IMR-90 (cell line): ENCODE data around the gene WHRN. TPM values are rescaled to one million over a fixed set of nuclear protein-coding genes. Genes with fewer than 3 reads are reported as not detected.

Experiments used
- ATAC-seq: fragments of 200-7000 bp; cut with Tn5 transposase; 2 replicates; pipeline ENCODE4 v1.9.1; 2020; ENCODE audit warnings: low read depth, mild to moderate bottlenecking, moderate library complexity
- BruUV-seq: library from RNA; stranded (reverse); fragments of 400-500 nt; replicated peaks from 2 replicates; lab custom pipeline; 2021; lab: Mats Ljungman, UMichigan
- CTCF ChIA-PET: fragments of 300-600 bp; formaldehyde crosslinking; extraction: SDS; loops from one replicate; lab custom pipeline; 2021; ENCODE audit warnings: antibody characterized with exemption; lab: Yijun Ruan, JAX
- POLR2A ChIA-PET: fragments of 300-600 bp; sonication (Branson Sonifier 250); formaldehyde crosslinking; loops from one replicate; lab custom pipeline; 2022; ENCODE audit warnings: antibody characterized with exemption; ENCODE audit not compliant: unreplicated experiment; lab: Charles Lee
- DNase-seq: peaks from one replicate; pipeline ENCODE4 v3.0.0; 2013
- H2AFZ ChIP-seq: replicated peaks from 2 replicates; pipeline ENCODE3; 2013; ENCODE audit warnings: low read length, mild to moderate bottlenecking; ENCODE audit not compliant: poor library complexity
- H2AK5ac ChIP-seq: 2 replicates; pipeline ENCODE4 v1.6.1; 2013; ENCODE audit warnings: low read depth, low read length, inconsistent platforms
- H2AK9ac ChIP-seq: replicated peaks from 2 replicates; pipeline ENCODE3; 2013; ENCODE audit warnings: mild to moderate bottlenecking, low read depth, low read length, moderate library complexity; ENCODE audit not compliant: poor library complexity
- H2BK120ac ChIP-seq: 2 replicates; pipeline ENCODE4 v1.6.1; 2013; ENCODE audit warnings: low read depth, low read length, inconsistent platforms
- H2BK15ac ChIP-seq: 3 replicates; pipeline ENCODE4 v1.6.1; 2013; ENCODE audit warnings: low read depth, low read length, inconsistent platforms
- H2BK20ac ChIP-seq: 2 replicates; pipeline ENCODE4 v1.6.1; 2013; ENCODE audit warnings: low read depth, mild to moderate bottlenecking, inconsistent platforms, low read length, moderate library complexity
- H2BK5ac ChIP-seq: 2 replicates; pipeline ENCODE4 v1.6.1; 2013; ENCODE audit warnings: mild to moderate bottlenecking, low read depth, low read length, inconsistent platforms; ENCODE audit not compliant: poor library complexity, severe bottlenecking
- H3K14ac ChIP-seq: replicated peaks from 2 replicates; pipeline ENCODE4 v1.6.1; 2013; ENCODE audit warnings: low read depth, low read length, inconsistent platforms
- H3K18ac ChIP-seq: 2 replicates; pipeline ENCODE4 v1.6.1; 2013; ENCODE audit warnings: low read depth, low read length, control low read depth
- H3K23ac ChIP-seq: 2 replicates; pipeline ENCODE4 v1.6.1; 2013; ENCODE audit warnings: low read depth, low read length, inconsistent platforms
- H3K27ac ChIP-seq: 2 replicates; pipeline ENCODE4 v1.5.1; 2013; ENCODE audit warnings: mild to moderate bottlenecking, control low read depth, low read length; ENCODE audit not compliant: insufficient read depth
- H3K27me3 ChIP-seq: 2 replicates; pipeline ENCODE4 v1.6.1; 2013; ENCODE audit warnings: low read length; ENCODE audit not compliant: control insufficient read depth, insufficient read depth
- H3K36me3 ChIP-seq: 2 replicates; pipeline ENCODE4 v1.6.1; 2013; ENCODE audit warnings: low read length, mixed read lengths; ENCODE audit not compliant: control insufficient read depth, insufficient read depth
- H3K4ac ChIP-seq: 2 replicates; pipeline ENCODE4 v1.6.1; 2013; ENCODE audit warnings: low read depth, low read length, inconsistent platforms
- H3K4me1 ChIP-seq: 2 replicates; pipeline ENCODE4 v1.6.1; 2013; ENCODE audit warnings: low read length, mixed read lengths; ENCODE audit not compliant: control insufficient read depth, insufficient read depth
- H3K4me2 ChIP-seq: 2 replicates; pipeline ENCODE4 v1.6.1; 2013; ENCODE audit warnings: low read depth, mild to moderate bottlenecking, control low read depth, low read length, moderate library complexity
- H3K4me3 ChIP-seq: 2 replicates; pipeline ENCODE4 v1.5.1; 2013; ENCODE audit warnings: low read depth, mild to moderate bottlenecking, control low read depth, low read length, moderate library complexity; ENCODE audit not compliant: insufficient read depth
- H3K56ac ChIP-seq: 2 replicates; pipeline ENCODE4 v1.6.1; 2013; ENCODE audit warnings: low read length, inconsistent platforms; ENCODE audit not compliant: insufficient read depth; ENCODE audit errors: extremely low read depth
- H3K79me1 ChIP-seq, 2 experiments: 2 replicates each; pipeline ENCODE4 v1.6.1; 2013; ENCODE audit warnings: low read length in 2 of 2, inconsistent platforms in 1 of 2, low read depth in 1 of 2
- H3K9ac ChIP-seq: 2 replicates; pipeline ENCODE4 v1.6.1; 2013; ENCODE audit warnings: low read depth, low read length, control low read depth
- H3K9me1 ChIP-seq: 2 replicates; pipeline ENCODE4 v1.6.1; 2013; ENCODE audit warnings: low read length, inconsistent platforms; ENCODE audit not compliant: insufficient read depth
- H3K9me3 ChIP-seq: 2 replicates; pipeline ENCODE4 v1.6.1; 2013; ENCODE audit warnings: low read length; ENCODE audit not compliant: control insufficient read depth, insufficient read depth
- H4K20me1 ChIP-seq: 2 replicates; pipeline ENCODE4 v1.6.1; 2013; ENCODE audit warnings: low read length, inconsistent platforms; ENCODE audit not compliant: insufficient read depth
- H4K5ac ChIP-seq: 2 replicates; pipeline ENCODE4 v1.6.1; 2013; ENCODE audit warnings: mild to moderate bottlenecking, low read depth, low read length, control low read depth
- H4K8ac ChIP-seq, 2 experiments: 2 replicates each; pipeline ENCODE4 v1.6.1; 2013; ENCODE audit warnings: low read depth in 2 of 2, low read length in 2 of 2, control low read depth in 1 of 2, inconsistent platforms in 1 of 2
- H4K91ac ChIP-seq: 2 replicates; pipeline ENCODE4 v1.6.1; 2013; ENCODE audit warnings: low read depth, low read length, inconsistent platforms; ENCODE audit not compliant: insufficient read depth
- BHLHE40 ChIP-seq: fragments of 150-350 bp; IDR thresholded peaks from 2 replicates; pipeline ENCODE4 v1.6.1; 2016; ENCODE audit warnings: mild to moderate bottlenecking, low read depth, low read length
- CEBPB ChIP-seq: IDR thresholded peaks from 2 replicates; pipeline ENCODE4 v1.6.1; 2012; ENCODE audit warnings: low read depth, low read length, improper control_type of control experiment
- CHD1 ChIP-seq: IDR thresholded peaks from 2 replicates; pipeline ENCODE4 v1.6.1; 2012; ENCODE audit warnings: low read depth, low read length, improper control_type of control experiment
- MAZ ChIP-seq: IDR thresholded peaks from 2 replicates; pipeline ENCODE4 v1.6.1; 2012; ENCODE audit warnings: low read depth, mild to moderate bottlenecking, low read length, improper control_type of control experiment, moderate library complexity, borderline replicate concordance
- MXI1 ChIP-seq: IDR thresholded peaks from 2 replicates; pipeline ENCODE4 v1.6.1; 2012; ENCODE audit warnings: low read depth, mild to moderate bottlenecking, low read length, moderate library complexity, borderline replicate concordance
- POLR2A ChIP-seq: IDR thresholded peaks from 2 replicates; pipeline ENCODE4 v1.6.1; 2012; ENCODE audit warnings: mild to moderate bottlenecking, low read depth, low read length
- RCOR1 ChIP-seq: IDR thresholded peaks from 2 replicates; pipeline ENCODE4 v1.6.1; 2012; ENCODE audit warnings: mild to moderate bottlenecking, low read length, improper control_type of control experiment; ENCODE audit not compliant: insufficient replicate concordance
- RFX5 ChIP-seq: IDR thresholded peaks from 2 replicates; pipeline ENCODE4 v1.8.0; 2012; ENCODE audit warnings: low read depth, mild to moderate bottlenecking, low read length, moderate library complexity
- SMC3 ChIP-seq: fragments of 150-350 bp; IDR thresholded peaks from 2 replicates; pipeline ENCODE4 v1.6.1; 2016; ENCODE audit warnings: low read depth, mild to moderate bottlenecking, antibody characterized with exemption, low read length, moderate library complexity
- WGBS, 2 experiments: methylation state at CpG; one replicate each; pipeline versions ENCODE4 v1.1.5 to v1.1.7; 2013; ENCODE audit warnings: missing lambda C conversion rate in 2 of 2; ENCODE audit not compliant: insufficient read length in 1 of 2; ENCODE audit errors: extremely low coverage in 2 of 2; 5-methylcytosine and 5-hydroxymethylcytosine counted together
- dilution Hi-C: fragments of 300-500 bp; cut with HindIII; formaldehyde crosslinking; loops from one replicate; pipeline ENCODE4 v1.14.3; 2018; ENCODE audit warnings: low sequenced_read_pairs; ENCODE audit not compliant: unreplicated experiment
- in situ Hi-C: fragments of 300-500 bp; cut with MboI; formaldehyde crosslinking; loops from 3 replicates; pipeline ENCODE4 v1.14.3; 2019; ENCODE audit warnings: low sequenced_read_pairs, inconsistent platforms, mixed read lengths
- intact Hi-C: fragments of 100-400 bp; cut with micrococcal nuclease; formaldehyde crosslinking; loops from 2 replicates; pipeline ENCODE4 v1.10.0; 2022
- polyA plus RNA-seq, 3 experiments: library from polyadenylated mRNA; depleted of rRNA; stranded (reverse); fragments of >200 nt; gene quantifications; 2 replicates each; pipeline ENCODE4 v1.2.3, GENCODE V29; 2012; ENCODE audit warnings: low replicate concordance in 1 of 3
- total RNA-seq: library from RNA; depleted of rRNA; stranded (reverse); fragments of >200 nt; gene quantifications from 2 replicates; pipeline ENCODE4 v1.2.3, GENCODE V29; 2012
- TF ChIP-seq, protein P1 (sequence below): fragments of 150-350 bp; IDR thresholded peaks from 2 replicates; pipeline ENCODE4 v1.6.1; 2016; ENCODE audit warnings: low read depth, mild to moderate bottlenecking, low read length, moderate library complexity, borderline replicate concordance
- TF ChIP-seq, protein P2 (sequence below): conservative IDR thresholded peaks from 2 replicates; pipeline ENCODE4 v1.5.1; 2012; ENCODE audit warnings: mild to moderate bottlenecking, low read depth, low read length, improper control_type of control experiment

The WHRN gene
- total and polyA plus RNA-seq, 2 of the 4 experiments (the other 2 are of a cell fraction) = 0.18 to 2.6 TPM

DNA sequence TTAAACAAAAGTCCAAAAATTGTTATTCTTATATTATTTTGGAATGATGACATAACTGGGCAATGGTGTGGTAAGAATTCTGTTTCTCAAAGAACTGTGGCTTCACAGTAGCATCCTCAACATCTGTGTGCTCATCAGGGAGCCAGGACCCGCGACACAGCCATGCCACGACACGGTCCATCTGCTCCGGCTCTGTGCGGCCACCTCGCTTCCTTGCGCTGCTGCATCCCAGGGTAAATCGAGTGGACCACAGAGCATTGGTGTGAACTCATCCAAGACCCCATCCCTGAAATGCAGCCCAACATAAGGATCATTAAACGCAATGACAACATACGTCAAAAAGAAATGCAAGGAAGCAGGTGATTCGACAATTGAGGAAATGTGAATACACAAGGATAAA is 15.3 kb downstream of the WHRN start:
- no peak overlapping the region for H2BK120ac ChIP-seq
- WGBS, 2 experiments = 94% methylated on average over 7 of the region's 12 CpGs; no CpG with 5 or more reads in 1 of the 2 experiments

More for the DNA sequence above, 15.3 kb downstream of the WHRN start:
- in situ Hi-C loops = loop anchor here (5.0 to 10.0 kb wide), 2 partner anchors 162 to 525 kb away; no protein-coding TSS in a partner anchor
- intact Hi-C loops = loop anchor here (5.0 kb wide), 1 partner anchor 122 kb away; the partner anchor contains the start of gene TMEM268
- POLR2A ChIA-PET = no interaction called here
- no TSS peak for BruUV-seq
- TF ChIP-seq, protein P1, sequence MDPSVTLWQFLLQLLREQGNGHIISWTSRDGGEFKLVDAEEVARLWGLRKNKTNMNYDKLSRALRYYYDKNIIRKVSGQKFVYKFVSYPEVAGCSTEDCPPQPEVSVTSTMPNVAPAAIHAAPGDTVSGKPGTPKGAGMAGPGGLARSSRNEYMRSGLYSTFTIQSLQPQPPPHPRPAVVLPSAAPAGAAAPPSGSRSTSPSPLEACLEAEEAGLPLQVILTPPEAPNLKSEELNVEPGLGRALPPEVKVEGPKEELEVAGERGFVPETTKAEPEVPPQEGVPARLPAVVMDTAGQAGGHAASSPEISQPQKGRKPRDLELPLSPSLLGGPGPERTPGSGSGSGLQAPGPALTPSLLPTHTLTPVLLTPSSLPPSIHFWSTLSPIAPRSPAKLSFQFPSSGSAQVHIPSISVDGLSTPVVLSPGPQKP = no peak
- TF ChIP-seq RFX5 = no peak
- no peak for TF ChIP-seq SMC3
- no peak for TF ChIP-seq POLR2A
- no peak for TF ChIP-seq RCOR1
- no peak for TF ChIP-seq MAZ
- TF ChIP-seq BHLHE40 = no peak
- TF ChIP-seq CEBPB = no peak
- TF ChIP-seq, protein P2, sequence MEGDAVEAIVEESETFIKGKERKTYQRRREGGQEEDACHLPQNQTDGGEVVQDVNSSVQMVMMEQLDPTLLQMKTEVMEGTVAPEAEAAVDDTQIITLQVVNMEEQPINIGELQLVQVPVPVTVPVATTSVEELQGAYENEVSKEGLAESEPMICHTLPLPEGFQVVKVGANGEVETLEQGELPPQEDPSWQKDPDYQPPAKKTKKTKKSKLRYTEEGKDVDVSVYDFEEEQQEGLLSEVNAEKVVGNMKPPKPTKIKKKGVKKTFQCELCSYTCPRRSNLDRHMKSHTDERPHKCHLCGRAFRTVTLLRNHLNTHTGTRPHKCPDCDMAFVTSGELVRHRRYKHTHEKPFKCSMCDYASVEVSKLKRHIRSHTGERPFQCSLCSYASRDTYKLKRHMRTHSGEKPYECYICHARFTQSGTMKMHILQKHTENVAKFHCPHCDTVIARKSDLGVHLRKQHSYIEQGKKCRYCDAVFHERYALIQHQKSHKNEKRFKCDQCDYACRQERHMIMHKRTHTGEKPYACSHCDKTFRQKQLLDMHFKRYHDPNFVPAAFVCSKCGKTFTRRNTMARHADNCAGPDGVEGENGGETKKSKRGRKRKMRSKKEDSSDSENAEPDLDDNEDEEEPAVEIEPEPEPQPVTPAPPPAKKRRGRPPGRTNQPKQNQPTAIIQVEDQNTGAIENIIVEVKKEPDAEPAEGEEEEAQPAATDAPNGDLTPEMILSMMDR = no peak
- TF ChIP-seq CHD1 = no peak
- no peak for TF ChIP-seq MXI1
- no peak overlapping the region for H2AK5ac ChIP-seq
- H3K9me3 ChIP-seq = no peaks in the 10 kb centered on the region
- CTCF ChIA-PET = interaction anchor here (3.1 kb wide), 1 partner anchor 163 kb away, joined by 16 read pairs; no protein-coding TSS in a partner anchor
- no peak overlapping the region for H3K23ac ChIP-seq
- DNase-seq (no peak), ATAC-seq (no peak)
- no peak overlapping the region for H4K8ac ChIP-seq
- no peak overlapping the region for H2AFZ ChIP-seq
- H2BK20ac ChIP-seq = no peak overlapping the region
- no peak overlapping the region for H3K18ac ChIP-seq
- no peaks in the 10 kb centered on the region for H3K36me3 ChIP-seq
- no peak overlapping the region for H3K14ac ChIP-seq
- dilution Hi-C loops = no loop called here
- H2BK15ac ChIP-seq = no peak overlapping the region
- H4K20me1 ChIP-seq = no peaks in the 10 kb centered on the region
- no peak overlapping the region for H3K27ac ChIP-seq
- H3K4me1 ChIP-seq = peaks cover 2% of the 10 kb centered on the region
- peaks cover 0 to 7% of the 10 kb centered on the region in 2 experiments; a peak in 1 of 4 replicates for H3K79me1 ChIP-seq
- no peak overlapping the region for H3K4me3 ChIP-seq
- H3K4ac ChIP-seq = no peak overlapping the region
- peaks cover 5% of the 10 kb centered on the region for H3K27me3 ChIP-seq
- no peak overlapping the region for H3K4me2 ChIP-seq
- no peak overlapping the region for H4K5ac ChIP-seq
- no peak overlapping the region for H4K91ac ChIP-seq
- H3K9ac ChIP-seq = no peak overlapping the region
- H3K9me1 ChIP-seq = peaks cover 3% of the 10 kb centered on the region; the same call in 1 of the 2 replicates
- no peak overlapping the region for H2AK9ac ChIP-seq
- H3K56ac ChIP-seq = no peak overlapping the region
- H2BK5ac ChIP-seq = no peak overlapping the region
